Measurements from ENCODE around the gene ADISSP. TPM values are rescaled to one million over a fixed set of nuclear protein-coding genes. Genes with fewer than 3 reads are reported as not detected.

The ADISSP gene
- total and polyA plus RNA-seq, 4 donors, result 15.6 to 53.9 (median 44.0) TPM

- Histone ChIP-seq H3K27me3 (ENCODE audit: control insufficient read depth, insufficient read depth, low read length) (peaks cover 21% of the 10 kb centered on the region), H3K36me3 (ENCODE audit: control insufficient read depth, insufficient read depth, low read length) (no peaks in the 10 kb centered on the region), H3K9me3 (ENCODE audit: control insufficient read depth, insufficient read depth, low read length) (no peaks in the 10 kb centered on the region), H3K4me1 (ENCODE audit: control insufficient read depth, insufficient read depth, low read length) (peaks cover 32% of the 10 kb centered on the region), H3K4me3 (ENCODE audit: low read depth, low read length) (peak within 1 kb of the TSS; percentile 39), H3K27ac (ENCODE audit: low read depth, low read length) (peak within 1 kb of the TSS; percentile 25)
- 9% methylated on average over 61 of the region's 67 CpGs for WGBS (ENCODE audit: insufficient coverage)
- DNase-seq (ENCODE audit: low read depth in 4 of 6, low spot score in 6 of 6), result peak in 1 of 6 donors; percentile 41
These were observed 35.0 kb downstream of the ADISSP start, which contains the start of gene HSPA12B for GRCh38 chr20:3732327-3733118. Gene HSPA12B (plus strand): TSS chr20:3732685. CDS start chr20:3738675, 5,990 bp downstream.

GRCh38 chr20:3731944-3732326 is 35.6 kb downstream of the ADISSP start:
- H3K27me3 ChIP-seq (ENCODE audit: control insufficient read depth, insufficient read depth, low read length), result peaks cover 21% of the 10 kb centered on the region
- peak overlapping the region; percentile 15 for H3K27ac ChIP-seq (ENCODE audit: low read depth, low read length)
- no peaks in the 10 kb centered on the region for H3K9me3 ChIP-seq (ENCODE audit: control insufficient read depth, insufficient read depth, low read length)
- no peak for DNase-seq (ENCODE audit: low read depth in 4 of 6, low spot score in 6 of 6)
- H3K4me1 ChIP-seq (ENCODE audit: control insufficient read depth, insufficient read depth, low read length), result peaks cover 32% of the 10 kb centered on the region
- WGBS (ENCODE audit: insufficient coverage), result 69% methylated on average over 12 of the region's 16 CpGs
- no peak overlapping the region for H3K4me3 ChIP-seq (ENCODE audit: low read depth, low read length)
- no peaks in the 10 kb centered on the region for H3K36me3 ChIP-seq (ENCODE audit: control insufficient read depth, insufficient read depth, low read length)

GRCh38 chr20:3730803-3731672 is 36.5 kb downstream of the ADISSP start:
- Histone ChIP-seq H3K4me3 (ENCODE audit: low read depth, low read length) (no peak overlapping the region), H3K4me1 (ENCODE audit: control insufficient read depth, insufficient read depth, low read length) (peaks cover 32% of the 10 kb centered on the region), H3K9me3 (ENCODE audit: control insufficient read depth, insufficient read depth, low read length) (no peaks in the 10 kb centered on the region), H3K27me3 (ENCODE audit: control insufficient read depth, insufficient read depth, low read length) (peaks cover 21% of the 10 kb centered on the region), H3K27ac (ENCODE audit: low read depth, low read length) (no peak overlapping the region), H3K36me3 (ENCODE audit: control insufficient read depth, insufficient read depth, low read length) (no peaks in the 10 kb centered on the region)
- DNase-seq (ENCODE audit: low read depth in 4 of 6, low spot score in 6 of 6), result peak in 1 of 6 donors; percentile 23
- WGBS (ENCODE audit: insufficient coverage), result 80% methylated on average over 11 of the region's 12 CpGs

- no peak overlapping the region for H3K4me3 ChIP-seq (ENCODE audit: low read depth, low read length)
- DNase-seq (ENCODE audit: low read depth in 4 of 6, low spot score in 6 of 6), result no peak
- peaks cover 21% of the 10 kb centered on the region for H3K27me3 ChIP-seq (ENCODE audit: control insufficient read depth, insufficient read depth, low read length)
- no peaks in the 10 kb centered on the region for H3K9me3 ChIP-seq (ENCODE audit: control insufficient read depth, insufficient read depth, low read length)
- H3K27ac ChIP-seq (ENCODE audit: low read depth, low read length), result no peak overlapping the region
- WGBS (ENCODE audit: insufficient coverage), result 80% methylated on average over 6 of the region's 8 CpGs
- H3K4me1 ChIP-seq (ENCODE audit: control insufficient read depth, insufficient read depth, low read length), result peaks cover 32% of the 10 kb centered on the region
- no peaks in the 10 kb centered on the region for H3K36me3 ChIP-seq (ENCODE audit: control insufficient read depth, insufficient read depth, low read length)
These were observed 37.6 kb downstream of the ADISSP start for GRCh38 chr20:3729811-3730540.

- no peaks in the 10 kb centered on the region for H3K36me3 ChIP-seq (ENCODE audit: control insufficient read depth, insufficient read depth, low read length)
- 91% methylated on average over 4 of the region's 6 CpGs for WGBS (ENCODE audit: insufficient coverage)
- H3K27me3 ChIP-seq (ENCODE audit: control insufficient read depth, insufficient read depth, low read length), result peaks cover 21% of the 10 kb centered on the region
- H3K9me3 ChIP-seq (ENCODE audit: control insufficient read depth, insufficient read depth, low read length), result no peaks in the 10 kb centered on the region
- peaks cover 32% of the 10 kb centered on the region for H3K4me1 ChIP-seq (ENCODE audit: control insufficient read depth, insufficient read depth, low read length)
- no peak for DNase-seq (ENCODE audit: low read depth in 4 of 6, low spot score in 6 of 6)
- H3K27ac ChIP-seq (ENCODE audit: low read depth, low read length), result no peak overlapping the region
- H3K4me3 ChIP-seq (ENCODE audit: low read depth, low read length), result no peak overlapping the region
These were observed 38.2 kb downstream of the ADISSP start for GRCh38 chr20:3729378-3729777.

GRCh38 chr20:3728876-3729275 is 38.7 kb downstream of the ADISSP start:
- 100% methylated on average over 1 of the region's 3 CpGs for WGBS (ENCODE audit: insufficient coverage)

GRCh38 chr20:3728354-3728753 is 39.2 kb downstream of the ADISSP start:
- H3K9me3 ChIP-seq (ENCODE audit: control insufficient read depth, insufficient read depth, low read length), result no peaks in the 10 kb centered on the region
- no peaks in the 10 kb centered on the region for H3K36me3 ChIP-seq (ENCODE audit: control insufficient read depth, insufficient read depth, low read length)
- H3K27me3 ChIP-seq (ENCODE audit: control insufficient read depth, insufficient read depth, low read length), result peaks cover 18% of the 10 kb centered on the region
- peaks cover 22% of the 10 kb centered on the region for H3K4me1 ChIP-seq (ENCODE audit: control insufficient read depth, insufficient read depth, low read length)
- no peak overlapping the region for H3K27ac ChIP-seq (ENCODE audit: low read depth, low read length)
- no peak for DNase-seq (ENCODE audit: low read depth in 4 of 6, low spot score in 6 of 6)
- WGBS (ENCODE audit: insufficient coverage), result 86% methylated on average over 5 of the region's 5 CpGs
- no peak overlapping the region for H3K4me3 ChIP-seq (ENCODE audit: low read depth, low read length)

More at GRCh38 chr20:3728876-3729275, 38.7 kb downstream of the ADISSP start:
- DNase-seq (ENCODE audit: low read depth in 4 of 6, low spot score in 6 of 6), result no peak
- Histone ChIP-seq H3K4me1 (ENCODE audit: control insufficient read depth, insufficient read depth, low read length) (peaks cover 28% of the 10 kb centered on the region), H3K4me3 (ENCODE audit: low read depth, low read length) (no peak overlapping the region), H3K27ac (ENCODE audit: low read depth, low read length) (no peak overlapping the region), H3K9me3 (ENCODE audit: control insufficient read depth, insufficient read depth, low read length) (no peaks in the 10 kb centered on the region), H3K36me3 (ENCODE audit: control insufficient read depth, insufficient read depth, low read length) (no peaks in the 10 kb centered on the region), H3K27me3 (ENCODE audit: control insufficient read depth, insufficient read depth, low read length) (peaks cover 21% of the 10 kb centered on the region)

- Histone ChIP-seq H3K4me1 (ENCODE audit: control insufficient read depth, insufficient read depth, low read length) (peaks cover 16% of the 10 kb centered on the region), H3K4me3 (ENCODE audit: low read depth, low read length) (no peak overlapping the region), H3K9me3 (ENCODE audit: control insufficient read depth, insufficient read depth, low read length) (no peaks in the 10 kb centered on the region), H3K36me3 (ENCODE audit: control insufficient read depth, insufficient read depth, low read length) (no peaks in the 10 kb centered on the region), H3K27me3 (ENCODE audit: control insufficient read depth, insufficient read depth, low read length) (peaks cover 11% of the 10 kb centered on the region), H3K27ac (ENCODE audit: low read depth, low read length) (no peak overlapping the region)
- 53% methylated on average over 8 of the region's 11 CpGs for WGBS (ENCODE audit: insufficient coverage)
- DNase-seq (ENCODE audit: low read depth in 4 of 6, low spot score in 6 of 6), result peak in 1 of 6 donors; percentile 39
These were observed 40.0 kb downstream of the ADISSP start for GRCh38 chr20:3727401-3728021.

- WGBS (ENCODE audit: insufficient coverage), result 50% methylated on average over 2 of the region's 4 CpGs
- Histone ChIP-seq H3K27me3 (ENCODE audit: control insufficient read depth, insufficient read depth, low read length) (peaks cover 5% of the 10 kb centered on the region), H3K36me3 (ENCODE audit: control insufficient read depth, insufficient read depth, low read length) (no peaks in the 10 kb centered on the region), H3K4me3 (ENCODE audit: low read depth, low read length) (no peak overlapping the region), H3K4me1 (ENCODE audit: control insufficient read depth, insufficient read depth, low read length) (no peaks in the 10 kb centered on the region), H3K9me3 (ENCODE audit: control insufficient read depth, insufficient read depth, low read length) (no peaks in the 10 kb centered on the region), H3K27ac (ENCODE audit: low read depth, low read length) (no peak overlapping the region)
- no peak for DNase-seq (ENCODE audit: low read depth in 4 of 6, low spot score in 6 of 6)
These were observed 43.2 kb downstream of the ADISSP start for GRCh38 chr20:3724356-3724755.

All from spinal cord (tissue), 10 donors.